ENCODE results near the gene IRX4.

Gene IRX4

GRCh38 chr5:1911773-1912235 is 29.1 kb upstream of the IRX4 start:
- no peak for TF ChIP-seq CTCF (IDR thresholded peaks at IDR 0.05; ENCODE audit: low read depth, low read length)
- DNase-seq, result no peak
- H3K27ac ChIP-seq, result no peak overlapping the region
- no peaks in the 10 kb centered on the region for H3K9me3 ChIP-seq (ENCODE audit: severe bottlenecking)
- no peak overlapping the region for H3K4me3 ChIP-seq (ENCODE audit: low read depth, low read length)
- H3K36me3 ChIP-seq, result no peaks in the 10 kb centered on the region
- peaks cover 100% of the 10 kb centered on the region for H3K27me3 ChIP-seq (ENCODE audit: insufficient read depth, low read depth, severe bottlenecking)

- no peaks in the 10 kb centered on the region for H3K36me3 ChIP-seq
- no peak for TF ChIP-seq CTCF (IDR thresholded peaks at IDR 0.05; ENCODE audit: low read depth, low read length)
- H3K27ac ChIP-seq, result no peak overlapping the region
- no peaks in the 10 kb centered on the region for H3K9me3 ChIP-seq (ENCODE audit: severe bottlenecking)
- no peak overlapping the region for H3K4me3 ChIP-seq (ENCODE audit: low read depth, low read length)
- no peak for DNase-seq
- H3K27me3 ChIP-seq (ENCODE audit: insufficient read depth, low read depth, severe bottlenecking), result peaks cover 100% of the 10 kb centered on the region
These were observed 28.4 kb upstream of the IRX4 start for GRCh38 chr5:1910861-1911772.

- Histone ChIP-seq H3K27me3 (ENCODE audit: insufficient read depth, low read depth, severe bottlenecking) (peaks cover 97% of the 10 kb centered on the region), H3K4me3 (ENCODE audit: low read depth, low read length) (no peak overlapping the region), H3K9me3 (ENCODE audit: severe bottlenecking) (no peaks in the 10 kb centered on the region), H3K27ac (no peak overlapping the region), H3K36me3 (no peaks in the 10 kb centered on the region)
- DNase-seq, result no peak
- no peak for TF ChIP-seq CTCF (IDR thresholded peaks at IDR 0.05; ENCODE audit: low read depth, low read length)
These were observed 27.5 kb upstream of the IRX4 start for GRCh38 chr5:1910081-1910760.

GRCh38 chr5:1909346-1909985 is 26.7 kb upstream of the IRX4 start:
- Histone ChIP-seq H3K27me3 (ENCODE audit: insufficient read depth, low read depth, severe bottlenecking) (peaks cover 96% of the 10 kb centered on the region), H3K9me3 (ENCODE audit: severe bottlenecking) (peaks cover under 1% of the 10 kb centered on the region), H3K36me3 (no peaks in the 10 kb centered on the region), H3K4me3 (ENCODE audit: low read depth, low read length) (no peak overlapping the region), H3K27ac (no peak overlapping the region)
- DNase-seq, result no peak
- no peak for TF ChIP-seq CTCF (IDR thresholded peaks at IDR 0.05; ENCODE audit: low read depth, low read length)

- H3K27me3 ChIP-seq (ENCODE audit: insufficient read depth, low read depth, severe bottlenecking), result peaks cover 96% of the 10 kb centered on the region
- DNase-seq, result no peak
These were observed 26.2 kb upstream of the IRX4 start for GRCh38 chr5:1908931-1909330.

More at GRCh38 chr5:1908931-1909330, 26.2 kb upstream of the IRX4 start:
- peaks cover 3% of the 10 kb centered on the region for H3K9me3 ChIP-seq (ENCODE audit: severe bottlenecking)
- H3K27ac ChIP-seq, result no peak overlapping the region
- no peak overlapping the region for H3K4me3 ChIP-seq (ENCODE audit: low read depth, low read length)
- TF ChIP-seq CTCF (IDR thresholded peaks at IDR 0.05; ENCODE audit: low read depth, low read length), result no peak
- H3K36me3 ChIP-seq, result no peaks in the 10 kb centered on the region
